B cell (primary cell): ENCODE results near the gene CS. TPM values are rescaled to one million over a fixed set of nuclear protein-coding genes. Genes with fewer than 3 reads are reported as not detected.

Experiments used
- ATAC-seq: fragments of 200-7000 bp; cut with Tn5 transposase; one replicate; pipeline ENCODE4 v1.10.0; 2021; ENCODE audit warnings: low read depth, mild to moderate bottlenecking, moderate number of reproducible peaks, moderate library complexity
- CTCF ChIA-PET: fragments of 350-600 bp; sonication (Branson Sonifier 250); formaldehyde crosslinking; loops from one replicate; lab custom pipeline; 2021; ENCODE audit warnings: antibody characterized with exemption, inconsistent platforms; lab: Charles Lee
- POLR2A ChIA-PET: fragments of 350-600 bp; sonication (Branson Sonifier 250); formaldehyde crosslinking; loops from one replicate; lab custom pipeline; 2021; ENCODE audit warnings: antibody characterized with exemption; lab: Charles Lee
- DNase-seq: peaks from one replicate; pipeline ENCODE4 v3.0.0; 2013
- H2AFZ ChIP-seq: 2 replicates; pipeline ENCODE4 v1.6.1; 2012; ENCODE audit warnings: mild to moderate bottlenecking, low read depth, low read length; ENCODE audit not compliant: insufficient read depth, poor library complexity, severe bottlenecking
- H3K27ac ChIP-seq, 2 donors: 1 replicate in 1 of 2; 2 replicates in 1 of 2; pipeline ENCODE4 v1.5.1; 2012 to 2013; ENCODE audit warnings: low read length in 2 of 2, mild to moderate bottlenecking in 2 of 2, moderate library complexity in 1 of 2
- H3K27me3 ChIP-seq, 4 experiments: fragments of 200-600 bp in 1 of 4; sonication (generic) in 1 of 4; replicated peaks in 1 of 4; 1 replicate in 2 of 4; 2 replicates in 2 of 4; pipeline versions ENCODE4 v1.6.1 to v1.7.0; 2013 to 2016; ENCODE audit warnings: low read length in 3 of 4, mild to moderate bottlenecking in 2 of 4, mixed read lengths in 1 of 4, moderate library complexity in 1 of 4; ENCODE audit not compliant: insufficient read depth in 4 of 4, control insufficient read depth in 3 of 4; ENCODE audit errors: control extremely low read depth in 1 of 4
- H3K36me3 ChIP-seq, 2 experiments: replicated peaks in 1 of 2; 1 replicate in 1 of 2; 2 replicates in 1 of 2; pipeline versions ENCODE4 v1.6.1 to v1.7.1; 2013; ENCODE audit warnings: low read length in 1 of 2; ENCODE audit not compliant: insufficient read depth in 2 of 2, control insufficient read depth in 1 of 2; ENCODE audit errors: control extremely low read depth in 1 of 2, extremely low read depth in 1 of 2
- H3K4me1 ChIP-seq, 2 donors: fragments of 200-600 bp in 1 of 2; sonication (generic) in 1 of 2; 1 replicate in 1 of 2; 2 replicates in 1 of 2; pipeline versions ENCODE4 v1.5.1 to v1.6.1; 2013 to 2017; ENCODE audit warnings: low read length in 2 of 2; ENCODE audit not compliant: control insufficient read depth in 2 of 2, insufficient read depth in 2 of 2
- H3K4me2 ChIP-seq: replicated peaks from 2 replicates; pipeline ENCODE3; 2012; ENCODE audit warnings: mild to moderate bottlenecking, low read depth, low read length; ENCODE audit not compliant: poor library complexity, severe bottlenecking
- H3K4me3 ChIP-seq, 5 experiments: fragments of 200-600 bp in 1 of 5; sonication (generic) in 1 of 5; 1 replicate in 3 of 5; 2 replicates in 2 of 5; pipeline versions ENCODE4 v1.5.1 to v1.7.0; 2011 to 2016; ENCODE audit warnings: low read length in 4 of 5, mild to moderate bottlenecking in 4 of 5, low read depth in 2 of 5, control low read depth in 1 of 5, moderate library complexity in 1 of 5; ENCODE audit not compliant: insufficient read depth in 1 of 5; ENCODE audit errors: control extremely low read depth in 1 of 5, extremely low read depth in 1 of 5
- H3K79me2 ChIP-seq: fragments of 200-600 bp; sonication (generic); one replicate; pipeline ENCODE4 v1.6.0; 2016; ENCODE audit warnings: low read length; ENCODE audit not compliant: control insufficient read depth, insufficient read depth
- H3K9ac ChIP-seq: fragments of 200-600 bp; sonication (generic); 2 replicates; pipeline ENCODE4 v1.6.1; 2017; ENCODE audit warnings: mild to moderate bottlenecking, low read length, moderate library complexity
- H3K9me3 ChIP-seq, 3 donors: one replicate each; pipeline versions ENCODE4 v1.6.1 to v1.7.1; 2013; ENCODE audit warnings: low read length in 2 of 3; ENCODE audit not compliant: control insufficient read depth in 2 of 3, insufficient read depth in 1 of 3; ENCODE audit errors: control extremely low read depth in 1 of 3
- H4K20me1 ChIP-seq: 2 replicates; pipeline ENCODE4 v1.6.0; 2012; ENCODE audit warnings: mild to moderate bottlenecking, low read length; ENCODE audit not compliant: insufficient read depth, control insufficient read depth, poor library complexity, severe bottlenecking
- H3K27ac Mint-ChIP-seq: one replicate; pipeline ENCODE4 v1.8.0; 2021; ENCODE audit warnings: mixed read lengths
- H3K27me3 Mint-ChIP-seq: one replicate; pipeline ENCODE4 v1.8.0; 2021; ENCODE audit warnings: mixed read lengths
- H3K4me1 Mint-ChIP-seq: one replicate; pipeline ENCODE4 v1.8.0; 2021; ENCODE audit warnings: mixed read lengths
- H3K4me3 Mint-ChIP-seq: one replicate; pipeline ENCODE4 v1.8.0; 2021; ENCODE audit warnings: mixed read lengths
- H3K9me3 Mint-ChIP-seq: one replicate; pipeline ENCODE4 v1.8.0; 2022; ENCODE audit warnings: mixed read lengths; ENCODE audit not compliant: insufficient read depth
- EZH2 ChIP-seq: IDR thresholded peaks from 2 replicates; pipeline ENCODE4 v1.6.1; 2012; ENCODE audit warnings: borderline replicate concordance, low read depth, mild to moderate bottlenecking, moderate library complexity, low read length; ENCODE audit not compliant: insufficient read depth, poor library complexity, severe bottlenecking
- WGBS: methylation state at CpG from one replicate; pipeline ENCODE4 v1.1.5; 2013; ENCODE audit warnings: missing lambda C conversion rate; ENCODE audit not compliant: insufficient coverage; 5-methylcytosine and 5-hydroxymethylcytosine counted together
- intact Hi-C: fragments of 100-400 bp; cut with micrococcal nuclease; formaldehyde crosslinking; loops from one replicate; pipeline ENCODE4 v1.10.0; 2022
- polyA plus RNA-seq: library from polyadenylated mRNA; depleted of rRNA; stranded (reverse); fragments of >200 nt; gene quantifications from 2 replicates; pipeline ENCODE4 v1.2.3, GENCODE V29; 2012
- total RNA-seq, 2 donors: library from RNA; stranded (reverse); fragments of 120-200 nt in 1 of 2; gene quantifications; 1 replicate in 1 of 2; 2 replicates in 1 of 2; pipeline versions ENCODE4 v1.2.3 to v1.2.4, GENCODE V29; 2013 to 2022
- TF ChIP-seq, protein P1 (sequence below): fragments of 200-600 bp; IDR thresholded peaks from one replicate; pipeline ENCODE4 v1.8.0; 2022; ENCODE audit warnings: antibody characterized with exemption, mild to moderate bottlenecking

Gene CS
- total and polyA plus RNA-seq, 2 donors (not counting 1 experiment from before 2014, with no cell fraction given): 114 to 154 TPM

DNA sequence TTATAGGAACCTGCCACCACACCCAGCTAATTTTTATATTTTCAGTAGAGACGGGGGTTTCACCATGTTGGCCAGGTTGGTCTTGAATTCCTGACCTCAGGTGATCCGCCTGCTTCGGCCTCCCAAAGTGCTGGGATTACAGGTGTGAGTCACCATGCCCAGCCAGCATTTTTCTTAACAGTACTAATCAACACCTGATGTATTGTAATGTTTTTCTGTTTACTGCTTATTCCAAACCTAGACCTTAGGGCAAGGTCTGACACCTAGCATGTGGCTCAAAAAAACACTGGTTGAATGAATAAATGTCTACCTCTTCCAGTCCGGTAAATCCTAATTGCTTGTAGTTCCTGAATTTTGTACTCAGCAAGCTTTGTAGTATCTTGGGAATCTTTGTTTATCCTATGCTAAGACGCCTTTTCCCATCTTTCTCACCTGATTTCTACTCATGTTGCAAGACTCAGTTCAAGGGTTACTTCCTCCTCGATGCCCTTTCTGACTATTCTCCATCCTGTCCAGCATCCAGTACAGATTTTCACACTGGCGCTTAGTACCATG is 30.9 kb upstream of the CS start:
- ChIA-PET CTCF (interaction anchor here (0.6 to 1.1 kb wide), 2 partner anchors 114 to 133 kb away, joined by 3 read pairs; no protein-coding TSS in a partner anchor), POLR2A (interaction anchor here (0.7 to 0.9 kb wide), 2 partner anchors 29 to 123 kb away, joined by 4 read pairs; partner anchors contain the start of gene STAT2)
- TF ChIP-seq EZH2: no peak
- TF ChIP-seq, protein P1, sequence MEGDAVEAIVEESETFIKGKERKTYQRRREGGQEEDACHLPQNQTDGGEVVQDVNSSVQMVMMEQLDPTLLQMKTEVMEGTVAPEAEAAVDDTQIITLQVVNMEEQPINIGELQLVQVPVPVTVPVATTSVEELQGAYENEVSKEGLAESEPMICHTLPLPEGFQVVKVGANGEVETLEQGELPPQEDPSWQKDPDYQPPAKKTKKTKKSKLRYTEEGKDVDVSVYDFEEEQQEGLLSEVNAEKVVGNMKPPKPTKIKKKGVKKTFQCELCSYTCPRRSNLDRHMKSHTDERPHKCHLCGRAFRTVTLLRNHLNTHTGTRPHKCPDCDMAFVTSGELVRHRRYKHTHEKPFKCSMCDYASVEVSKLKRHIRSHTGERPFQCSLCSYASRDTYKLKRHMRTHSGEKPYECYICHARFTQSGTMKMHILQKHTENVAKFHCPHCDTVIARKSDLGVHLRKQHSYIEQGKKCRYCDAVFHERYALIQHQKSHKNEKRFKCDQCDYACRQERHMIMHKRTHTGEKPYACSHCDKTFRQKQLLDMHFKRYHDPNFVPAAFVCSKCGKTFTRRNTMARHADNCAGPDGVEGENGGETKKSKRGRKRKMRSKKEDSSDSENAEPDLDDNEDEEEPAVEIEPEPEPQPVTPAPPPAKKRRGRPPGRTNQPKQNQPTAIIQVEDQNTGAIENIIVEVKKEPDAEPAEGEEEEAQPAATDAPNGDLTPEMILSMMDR: no peak
- H3K9me3 ChIP-seq: no peaks in the 10 kb centered on the region
- no peak overlapping the region for H3K9ac ChIP-seq
- peak overlapping the region; percentile 33 for H3K27ac Mint-ChIP-seq
- peaks cover 6 to 24% of the 10 kb centered on the region in 2 experiments for H3K36me3 ChIP-seq
- ATAC-seq (no peak), DNase-seq (no peak)
- H2AFZ ChIP-seq: no peak overlapping the region
- H3K27ac ChIP-seq: no peak overlapping the region
- intact Hi-C loops: no loop called here
- peaks cover 18 to 21% of the 10 kb centered on the region in 2 donors for H3K4me1 ChIP-seq
- no peak overlapping the region for H3K4me2 ChIP-seq
- peaks cover 29% of the 10 kb centered on the region for H3K4me1 Mint-ChIP-seq
- no peak overlapping the region for H3K4me3 Mint-ChIP-seq
- H4K20me1 ChIP-seq: no peaks in the 10 kb centered on the region
- H3K79me2 ChIP-seq: peaks cover 23% of the 10 kb centered on the region
- H3K27me3 Mint-ChIP-seq: no peaks in the 10 kb centered on the region
- H3K27me3 ChIP-seq: no peaks in the 10 kb centered on the region
- no CpG with 5 or more reads among the region's 7 CpGs for WGBS
- H3K4me3 ChIP-seq: no peak overlapping the region
- H3K9me3 Mint-ChIP-seq: no peaks in the 10 kb centered on the region

DNA sequence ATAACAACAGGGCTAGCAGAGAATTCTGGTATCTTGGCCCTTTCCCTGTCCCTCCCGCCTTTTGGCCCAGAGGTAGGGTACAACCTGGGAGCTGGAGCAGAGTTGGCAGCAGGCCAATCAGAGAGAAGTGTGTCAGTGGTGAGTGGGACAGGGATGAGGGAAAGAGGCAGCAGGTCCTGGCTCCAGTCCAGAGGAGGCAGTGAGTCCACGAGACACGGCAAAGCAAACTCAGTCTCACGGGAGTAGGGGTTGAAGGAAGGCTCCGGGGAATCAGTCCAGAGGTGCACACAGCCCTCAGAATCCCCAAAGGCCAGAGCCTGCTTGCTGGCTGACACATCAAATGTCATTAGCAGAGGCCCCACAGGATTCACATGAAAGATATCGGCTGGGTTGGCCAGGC is 26.4 kb upstream of the CS start:
- ChIA-PET POLR2A (interaction anchor here (0.9 kb wide), 1 partner anchor 11 kb away, joined by 4 read pairs; no protein-coding TSS in a partner anchor), CTCF (interaction anchor here (0.6 to 0.7 kb wide), 2 partner anchors 138 to 164 kb away, joined by 3 read pairs; no protein-coding TSS in a partner anchor)
- Histone ChIP-seq H2AFZ (no peak overlapping the region), H4K20me1 (no peaks in the 10 kb centered on the region), H3K36me3 (peaks cover 10 to 59% of the 10 kb centered on the region in 2 experiments), H3K4me3 (no peak overlapping the region), H3K27me3 (no peaks in the 10 kb centered on the region), H3K9me3 (no peaks in the 10 kb centered on the region), H3K4me2 (no peak overlapping the region), H3K79me2 (peaks cover 8% of the 10 kb centered on the region), H3K27ac (no peak overlapping the region), H3K9ac (no peak overlapping the region), H3K4me1 (no peaks in the 10 kb centered on the region)
- no peaks in the 10 kb centered on the region for H3K9me3 Mint-ChIP-seq
- intact Hi-C loops: no loop called here
- ATAC-seq (no peak), DNase-seq (no peak)
- no peak overlapping the region for H3K4me3 Mint-ChIP-seq
- peaks cover 4% of the 10 kb centered on the region for H3K4me1 Mint-ChIP-seq
- TF ChIP-seq, protein P1: no peak
- no peak for TF ChIP-seq EZH2
- no peak overlapping the region for H3K27ac Mint-ChIP-seq
- no peaks in the 10 kb centered on the region for H3K27me3 Mint-ChIP-seq
- WGBS: 81% methylated on average over 4 of the region's 6 CpGs
